Heart right ventricle (tissue), 16 donors: ENCODE measurements around the gene NAALAD2. TPM values are rescaled to one million over a fixed set of nuclear protein-coding genes. Genes with fewer than 3 reads are reported as not detected.
A peak's percentile ranks its signal among the peaks of the same experiment; 100 is the strongest.
"Not testable (repeated sequence)": the region's sequence is repeated elsewhere in the genome, so short reads cannot be mapped to it uniquely, and the experiment has no call there.

Source experiments
- ATAC-seq, 8 donors: fragments of 200-7000 bp; cut with Tn5 transposase; one replicate each; pipeline ENCODE4 v1.9.1; 2020; ENCODE audit warnings: mild to moderate bottlenecking in 8 of 8, moderate library complexity in 8 of 8, moderate number of reproducible peaks in 1 of 8
- DNase-seq, 2 donors: peaks; one replicate each; pipeline ENCODE4 v3.0.0-alpha.2; 2020
- H3K27ac ChIP-seq, 10 donors: fragments of 200-600 bp; sonication (generic) in 2 of 10; one replicate each; pipeline versions ENCODE4 v1.5.0 to v1.8.0; 2020 to 2022; ENCODE audit warnings: mild to moderate bottlenecking in 3 of 10
- H3K27me3 ChIP-seq, 7 donors: fragments of 200-600 bp; one replicate each; pipeline ENCODE4 v1.8.0; 2021 to 2022; ENCODE audit warnings: mild to moderate bottlenecking in 2 of 7
- H3K36me3 ChIP-seq, 9 donors: fragments of 200-600 bp; sonication (generic) in 1 of 9; one replicate each; pipeline versions ENCODE4 v1.5.0 to v1.8.0; 2020 to 2022; ENCODE audit warnings: mild to moderate bottlenecking in 2 of 9
- H3K4me1 ChIP-seq, 9 donors: fragments of 200-600 bp; sonication (generic) in 1 of 9; one replicate each; pipeline versions ENCODE4 v1.5.0 to v1.8.0; 2020 to 2022; ENCODE audit warnings: mild to moderate bottlenecking in 4 of 9
- H3K4me3 ChIP-seq, 10 donors: fragments of 200-600 bp; sonication (generic) in 2 of 10; one replicate each; pipeline versions ENCODE4 v1.5.0 to v1.8.0; 2020 to 2022; ENCODE audit warnings: mild to moderate bottlenecking in 7 of 10, moderate library complexity in 2 of 10
- H3K9me3 ChIP-seq, 11 donors: fragments of 200-600 bp in 10 of 11; sonication (generic) in 2 of 11; one replicate each; pipeline versions ENCODE4 v1.5.0 to v1.8.0; 2013 to 2022; ENCODE audit warnings: mild to moderate bottlenecking in 2 of 11, control low read depth in 1 of 11, moderate library complexity in 1 of 11
- WGBS, 2 donors: extraction: QIAGEN DNeasy Blood & Tissue Kit; methylation state at CpG; one replicate each; pipeline ENCODE4 v1.1.7; 2013; ENCODE audit warnings: inconsistent platforms in 1 of 2; 5-methylcytosine and 5-hydroxymethylcytosine counted together
- intact Hi-C, 10 donors: fragments of 100-400 bp; cut with DNase I; formaldehyde crosslinking; loops; one replicate each; pipeline versions ENCODE4 v1.11.1 to v1.14.2; 2022
- long read RNA-seq, 3 donors: library from polyadenylated mRNA; unstranded; transcript quantifications; one replicate each; pipeline ENCODE4 v2.0.0, GENCODE V29; 2020 to 2021
- polyA plus RNA-seq, 2 donors: library from polyadenylated mRNA; stranded (reverse); fragments of 200-250 nt; gene quantifications; one replicate each; pipeline ENCODE4 v1.2.3, GENCODE V29; 2013
- total RNA-seq, 10 donors: library from RNA; stranded (reverse); fragmentation: NEBNext Ultra II Directional in 3 of 10; extraction: Animal tissue kit (Norgen Biotek cat#: 25700) in 3 of 10; gene quantifications; one replicate each; pipeline versions ENCODE4 v1.2.1 to v1.2.4, GENCODE V29; 2021 to 2023
- TF ChIP-seq, protein P1 (sequence below), 9 donors: fragments of 200-600 bp; sonication (generic) in 2 of 9; IDR thresholded peaks; one replicate each; pipeline versions ENCODE4 v1.5.0 to v1.8.0; 2021 to 2022; ENCODE audit warnings: antibody characterized with exemption in 9 of 9, mild to moderate bottlenecking in 5 of 9, moderate library complexity in 1 of 9
- donor health status: Arrhythmogenic right ventricular cardiomyopathy.
- donor health status: ischemic (EF 13 %, LVEDD 7.1; RV severe dilation, severe dysfunction).
- donor health status: healthy with polysubstance abuse.
- donor health status: DM: no; HTN: yes; CAD: no.
- donor health status: DM: no; HTN: no; CAD: no.
- donor health status: ischemic (EF 25% LVEDD 6.9; RV normal size, moderate dysfunction).
- donor health status: ischemic (EF 25% LVEDD 5.7; RV mildly dilated, moderate dysfunction).
- donor health status: healthy.
- donor health status: DM: yes; HTN: yes; CAD: no.
- donor health status: Ischemic cardiomyopathy.
- donor health status: ischemic (EF 35%, LVEDD 5.7; RV mildly dilated, moderate dysfunction).
- donor health status: nonischemic (EF 11% LVEDD 7.7; RV severe dilation, severe dysfunction).
- donor health status: DM: yes; HTN: yes; CAD: no.
- donor health status: PGD.
- donor health status: ischemic (EF 29% LVEDD 5.4; RV normal size, mild dysfunction).
- donor health status: nonischemic (EF 23%, LVEDD 6.1; RV moderate dilation, normal function).

Gene NAALAD2
- total RNA-seq (1 to 10 TPM in 3 of 10 donors, under 1 TPM in 7; 0.21 to 1.5 (median 0.51) TPM), polyA plus RNA-seq (1 to 10 TPM in 1 of 2 donors, under 1 TPM in 1; 0.35 to 2.7 TPM)
- long read RNA-seq, donor 1, partial matches to known transcripts, result 1 of 1 reads
- long read RNA-seq, donor 1, other reads (novel, unspliced or antisense), result 0 of 1 reads
- long read RNA-seq, donor 2, partial matches to known transcripts, result 1 of 2 reads
- long read RNA-seq, donor 2, other reads (novel, unspliced or antisense), result 1 of 2 reads
- long read RNA-seq, donor 3, partial matches to known transcripts, result 1 of 1 reads
- long read RNA-seq, donor 3, other reads (novel, unspliced or antisense), result 0 of 1 reads

DNA sequence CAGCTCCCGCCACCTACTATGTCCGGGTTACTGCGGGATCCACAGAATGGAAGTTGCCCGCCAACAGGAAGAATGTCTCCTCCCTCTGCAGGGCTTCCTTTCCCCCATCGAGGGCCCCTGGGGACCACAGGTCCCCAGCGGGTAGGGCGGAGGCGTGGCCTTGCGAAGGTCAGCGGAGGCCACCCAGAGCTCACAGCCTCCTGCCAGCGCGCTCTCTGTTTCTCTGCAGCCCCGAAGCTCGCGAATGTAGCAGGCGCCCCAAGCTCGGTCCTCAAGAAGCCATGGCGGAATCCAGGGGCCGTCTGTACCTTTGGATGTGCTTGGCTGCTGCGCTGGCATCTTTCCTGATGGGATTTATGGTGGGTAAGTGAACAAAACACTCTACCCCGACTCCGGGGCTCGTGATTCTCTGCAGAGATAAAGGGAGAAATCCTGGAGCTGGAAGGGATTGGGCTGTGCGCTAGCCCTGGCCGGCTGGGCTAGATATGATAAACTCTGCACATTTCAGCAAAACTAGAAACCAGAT is at the start of gene NAALAD2:
TSS of gene NAALAD2 (plus strand) at position 186 of the 526 bp plus-strand sequence. CDS start at position 282, 96 bp downstream.
- Histone ChIP-seq H3K27me3 (peaks cover 0 to 35% (median 0%) of the 10 kb centered on the region in 7 donors), H3K27ac (peak within 1 kb of the TSS in 6 of 10 donors; percentile 11 to 49 (median 20)), H3K36me3 (no peaks in the 10 kb centered on the region), H3K4me1 (peaks cover 0 to 9% (median 5%) of the 10 kb centered on the region in 9 donors), H3K9me3 (no peaks in the 10 kb centered on the region), H3K4me3 (peak within 1 kb of the TSS; percentile 35 to 61 (median 56))
- peak; percentile 70 to 97 (median 82) for ATAC-seq
- intact Hi-C loops, result no loop called here
- 0 to 1% methylated on average over 25 of the region's 25 CpGs for WGBS, 2 donors
- DNase-seq, result peak; percentile 20 to 68
- TF ChIP-seq, protein P1, sequence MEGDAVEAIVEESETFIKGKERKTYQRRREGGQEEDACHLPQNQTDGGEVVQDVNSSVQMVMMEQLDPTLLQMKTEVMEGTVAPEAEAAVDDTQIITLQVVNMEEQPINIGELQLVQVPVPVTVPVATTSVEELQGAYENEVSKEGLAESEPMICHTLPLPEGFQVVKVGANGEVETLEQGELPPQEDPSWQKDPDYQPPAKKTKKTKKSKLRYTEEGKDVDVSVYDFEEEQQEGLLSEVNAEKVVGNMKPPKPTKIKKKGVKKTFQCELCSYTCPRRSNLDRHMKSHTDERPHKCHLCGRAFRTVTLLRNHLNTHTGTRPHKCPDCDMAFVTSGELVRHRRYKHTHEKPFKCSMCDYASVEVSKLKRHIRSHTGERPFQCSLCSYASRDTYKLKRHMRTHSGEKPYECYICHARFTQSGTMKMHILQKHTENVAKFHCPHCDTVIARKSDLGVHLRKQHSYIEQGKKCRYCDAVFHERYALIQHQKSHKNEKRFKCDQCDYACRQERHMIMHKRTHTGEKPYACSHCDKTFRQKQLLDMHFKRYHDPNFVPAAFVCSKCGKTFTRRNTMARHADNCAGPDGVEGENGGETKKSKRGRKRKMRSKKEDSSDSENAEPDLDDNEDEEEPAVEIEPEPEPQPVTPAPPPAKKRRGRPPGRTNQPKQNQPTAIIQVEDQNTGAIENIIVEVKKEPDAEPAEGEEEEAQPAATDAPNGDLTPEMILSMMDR (IDR thresholded peaks at IDR 0.05), result no peak

DNA sequence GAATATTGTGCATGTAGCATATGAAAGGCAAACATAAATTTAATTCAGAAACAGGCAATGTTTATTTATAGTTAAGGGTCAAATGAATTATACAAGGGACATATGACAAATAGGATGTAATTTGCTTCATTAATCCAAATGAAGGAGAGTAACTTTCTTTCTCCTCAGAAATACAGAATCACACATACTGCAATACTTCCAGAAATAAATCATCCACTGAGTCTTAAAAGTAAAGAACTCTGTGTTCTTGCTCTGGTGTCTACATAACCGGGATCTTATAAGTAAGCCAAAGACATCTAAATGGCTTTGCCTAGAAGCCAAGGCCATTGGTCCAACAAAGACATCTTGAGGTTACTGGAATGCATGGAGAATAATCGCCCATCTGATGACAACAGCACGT is 48.8 kb upstream of the NAALAD2 start, which contains the start of gene UBTFL1:
TSS of gene UBTFL1 (plus strand) at position 301 of the 400 bp plus-strand sequence. CDS start at position 301, 0 bp downstream.
- intact Hi-C loops, result not testable (repeated sequence)
- 58 to 76% methylated on average over 2 of the region's 3 CpGs for WGBS, 2 donors

DNA sequence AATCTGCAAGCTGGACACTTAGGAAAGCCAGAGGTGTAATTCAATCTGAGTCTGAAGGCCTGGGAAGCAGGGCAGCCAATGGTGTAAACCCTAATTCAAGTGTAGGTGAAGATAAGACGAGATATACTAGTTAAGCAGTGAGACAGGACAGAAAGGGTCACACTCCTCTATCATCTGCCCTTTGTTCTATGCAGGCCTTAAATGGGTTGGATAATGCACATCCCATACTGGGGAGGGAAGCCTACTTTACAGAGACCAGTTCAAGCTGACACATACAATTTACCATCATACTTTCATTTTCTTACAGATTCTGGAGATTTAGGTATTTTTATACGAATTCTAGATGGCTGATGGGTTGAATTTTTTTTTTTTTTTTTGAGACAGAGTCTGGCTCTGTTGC is 45.7 kb upstream of the NAALAD2 start:
- ATAC-seq, H3K4me3 ChIP-seq, intact Hi-C loops, H3K27ac ChIP-seq, H3K4me1 ChIP-seq, H3K9me3 ChIP-seq, H3K36me3 ChIP-seq, H3K27me3 ChIP-seq, DNase-seq: not testable (repeated sequence)
- WGBS, 2 donors, result 15 to 35% methylated on average over 2 of the region's 2 CpGs

More for the DNA sequence above, 48.8 kb upstream of the NAALAD2 start, which contains the start of gene UBTFL1:
- not testable (repeated sequence) for ATAC-seq, H3K27ac ChIP-seq, H3K4me3 ChIP-seq, H3K4me1 ChIP-seq, DNase-seq, H3K27me3 ChIP-seq, H3K36me3 ChIP-seq, H3K9me3 ChIP-seq

DNA sequence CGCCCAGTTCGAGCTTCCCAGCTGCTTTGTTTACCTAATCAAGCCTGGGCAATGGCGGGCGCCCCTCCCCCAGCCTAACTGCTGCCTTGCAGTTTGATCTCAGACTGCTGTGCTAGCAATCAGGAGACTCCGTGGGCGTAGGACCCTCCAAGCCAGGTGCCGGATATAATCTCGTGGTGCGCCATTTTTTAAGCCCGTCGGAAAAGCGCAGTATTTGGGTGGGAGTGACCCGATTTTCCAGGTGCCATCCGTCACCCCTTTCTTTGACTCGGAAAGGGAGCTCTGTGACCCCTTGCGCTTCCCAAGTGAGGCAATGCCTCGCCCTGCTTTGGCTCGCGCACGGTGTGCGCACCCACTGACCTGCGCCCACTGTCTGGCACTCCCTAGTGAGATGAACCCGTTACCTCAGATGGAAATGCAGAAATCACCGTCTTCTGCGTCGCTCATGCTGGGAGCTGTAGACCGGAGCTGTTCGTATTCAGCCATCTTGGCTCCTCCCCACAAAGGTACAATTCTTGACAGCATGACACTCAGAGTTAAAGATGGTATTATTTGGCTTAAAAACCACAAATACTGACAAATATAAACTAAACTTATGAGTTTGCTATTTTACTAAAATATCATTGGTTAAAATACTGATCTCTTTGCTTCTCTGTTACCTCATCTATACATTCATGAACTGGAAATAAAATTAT is 39.1 kb upstream of the NAALAD2 start:
- H3K4me1 ChIP-seq, H3K27ac ChIP-seq, H3K4me3 ChIP-seq, DNase-seq, H3K27me3 ChIP-seq, ATAC-seq, H3K36me3 ChIP-seq, H3K9me3 ChIP-seq, intact Hi-C loops: not testable (repeated sequence)
- WGBS, 2 donors, result 85 to 87% methylated on average over 22 to 24 of the region's 28 CpGs

DNA sequence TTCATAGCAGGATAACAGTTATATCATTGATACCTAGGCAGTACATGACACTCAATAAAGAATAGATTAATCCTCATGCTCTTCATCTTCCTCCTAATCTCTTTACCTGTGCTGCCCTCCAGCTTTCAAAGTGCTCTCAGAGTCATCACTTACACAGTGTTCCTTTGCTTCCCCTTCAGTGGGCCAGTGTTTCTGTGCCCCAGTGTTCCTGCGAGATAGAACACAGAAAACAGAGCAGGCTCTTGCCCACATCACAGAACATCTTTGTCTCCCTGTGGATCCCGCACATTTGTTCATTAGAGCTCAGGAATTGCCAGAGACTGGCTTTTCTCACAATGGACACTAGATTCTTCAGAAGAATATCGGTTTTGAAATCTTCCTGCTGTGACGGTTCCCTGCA is 36.2 kb upstream of the NAALAD2 start:
- H3K4me1 ChIP-seq, intact Hi-C loops, H3K27ac ChIP-seq, ATAC-seq, H3K4me3 ChIP-seq, DNase-seq, H3K9me3 ChIP-seq, H3K27me3 ChIP-seq, H3K36me3 ChIP-seq: not testable (repeated sequence)
- 76 to 83% methylated on average over 4 of the region's 4 CpGs for WGBS, 2 donors

DNA sequence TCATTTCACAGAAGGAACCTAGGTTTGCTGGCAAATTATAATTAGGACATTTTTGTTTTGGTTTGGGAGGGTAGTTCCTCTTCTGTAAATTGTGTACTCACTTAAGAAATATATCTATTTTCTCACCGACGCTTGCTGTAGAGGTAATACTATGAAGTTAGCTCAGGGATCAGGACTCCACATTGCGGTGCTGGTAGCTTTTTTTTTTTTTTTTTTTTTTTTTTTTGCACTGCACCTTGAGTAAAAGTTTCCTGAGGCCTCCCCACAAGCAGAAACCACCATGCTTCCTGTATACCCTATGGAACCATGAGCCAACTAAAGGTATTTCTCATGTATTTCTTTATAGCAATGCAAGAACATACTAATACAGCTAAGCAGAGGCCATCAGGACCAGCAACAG is 34.0 kb upstream of the NAALAD2 start:
- intact Hi-C loops, result no loop called here
- no peak for ATAC-seq
- Histone ChIP-seq H3K27me3 (no peaks in the 10 kb centered on the region), H3K27ac (no peak overlapping the region), H3K9me3 (peaks cover 0 to 2% (median 0%) of the 10 kb centered on the region in 11 donors), H3K36me3 (no peaks in the 10 kb centered on the region), H3K4me3 (no peak overlapping the region), H3K4me1 (no peaks in the 10 kb centered on the region)
- TF ChIP-seq, protein P1 (IDR thresholded peaks at IDR 0.05), result no peak
- WGBS, 2 donors, result 87 to 93% methylated on average over 3 of the region's 3 CpGs
- DNase-seq, result no peak
